HepG2 (cell line): ENCODE measurements around the gene ARHGAP19. TPM values are rescaled to one million over a fixed set of nuclear protein-coding genes. Genes with fewer than 3 reads are reported as not detected.

Source experiments
- ARNTL ChIP-seq: sonication (generic); formaldehyde crosslinking; IDR thresholded peaks from 2 replicates; pipeline ENCODE4 v1.4.0; 2020; ENCODE audit warnings: mild to moderate bottlenecking, missing genetic modification reagents
- ESRRA ChIP-seq: sonication (generic); formaldehyde crosslinking; IDR thresholded peaks from 2 replicates; pipeline ENCODE4 v1.5.1; 2020; ENCODE audit warnings: mild to moderate bottlenecking, low read depth, missing genetic modification reagents
- HNF4G ChIP-seq, 2 experiments: sonication (generic) in 1 of 2; formaldehyde crosslinking in 1 of 2; IDR thresholded peaks; 2 replicates each; pipeline versions ENCODE4 v1.4.0 to v1.6.1; 2011 to 2020; ENCODE audit warnings: borderline replicate concordance in 2 of 2, low read depth in 2 of 2, mild to moderate bottlenecking in 2 of 2, low read length in 1 of 2, missing genetic modification reagents in 1 of 2, moderate library complexity in 1 of 2
- KDM5B ChIP-seq: sonication (generic); formaldehyde crosslinking; IDR thresholded peaks from 2 replicates; pipeline ENCODE4 v1.4.0; 2020; ENCODE audit warnings: missing genetic modification reagents, mild to moderate bottlenecking, borderline replicate concordance
- MTF2 ChIP-seq: sonication (generic); formaldehyde crosslinking; IDR thresholded peaks from 2 replicates; pipeline ENCODE4 v1.5.0; 2020; ENCODE audit warnings: missing genetic modification reagents, borderline replicate concordance
- PHF5A ChIP-seq: IDR thresholded peaks from one replicate; pipeline ENCODE4 v1.6.1; 2018; ENCODE audit warnings: low read depth, missing genetic modification reagents; ENCODE audit not compliant: unreplicated experiment
- RBAK ChIP-seq: sonication (generic); formaldehyde crosslinking; IDR thresholded peaks from 2 replicates; pipeline ENCODE4 v1.5.1; 2020; ENCODE audit warnings: mild to moderate bottlenecking, missing genetic modification reagents
- RFX5 ChIP-seq: IDR thresholded peaks from 2 replicates; pipeline ENCODE4 v1.6.1; 2011; ENCODE audit warnings: low read depth, low read length, improper control_type of control experiment
- RFXANK ChIP-seq: IDR thresholded peaks from 2 replicates; pipeline ENCODE4 v1.6.1; 2016
- SMYD3 ChIP-seq: sonication (generic); formaldehyde crosslinking; IDR thresholded peaks from 2 replicates; pipeline ENCODE4 v1.8.1; 2023; ENCODE audit warnings: mild to moderate bottlenecking, missing genetic modification reagents
- ZBTB8A ChIP-seq: sonication (generic); formaldehyde crosslinking; IDR thresholded peaks from 2 replicates; pipeline ENCODE4 v1.4.0; 2020; ENCODE audit warnings: mild to moderate bottlenecking, low read depth, missing genetic modification reagents, borderline replicate concordance
- ZMYM2 ChIP-seq: sonication (generic); formaldehyde crosslinking; IDR thresholded peaks from 2 replicates; pipeline ENCODE4 v1.8.0; 2022; ENCODE audit warnings: mild to moderate bottlenecking, missing genetic modification reagents
- ZNF329 ChIP-seq: sonication (generic); formaldehyde crosslinking; IDR thresholded peaks from 2 replicates; pipeline ENCODE4 v1.9.0; 2021; ENCODE audit warnings: low read depth, mild to moderate bottlenecking, missing genetic modification reagents
- ZNF33B ChIP-seq: sonication (generic); formaldehyde crosslinking; IDR thresholded peaks from 2 replicates; pipeline ENCODE4 v1.5.1; 2020; ENCODE audit warnings: mild to moderate bottlenecking, missing genetic modification reagents
- ZNF430 ChIP-seq: sonication (generic); formaldehyde crosslinking; IDR thresholded peaks from 2 replicates; pipeline ENCODE4 v1.9.0; 2021; ENCODE audit warnings: mild to moderate bottlenecking, missing genetic modification reagents
- ZNF496 ChIP-seq: sonication (generic); formaldehyde crosslinking; IDR thresholded peaks from 2 replicates; pipeline ENCODE4 v1.8.1; 2023; ENCODE audit warnings: mild to moderate bottlenecking, moderate library complexity, missing genetic modification reagents; ENCODE audit not compliant: insufficient replicate concordance
- ZNF557 ChIP-seq: sonication (generic); formaldehyde crosslinking; IDR thresholded peaks from 2 replicates; pipeline ENCODE4 v1.4.0; 2020; ENCODE audit warnings: missing genetic modification reagents
- ZNF766 ChIP-seq: sonication (generic); formaldehyde crosslinking; IDR thresholded peaks from 2 replicates; pipeline ENCODE4 v1.5.0; 2020; ENCODE audit warnings: missing genetic modification reagents, borderline replicate concordance
- ZNF883 ChIP-seq: sonication (generic); formaldehyde crosslinking; IDR thresholded peaks from 2 replicates; pipeline ENCODE4 v1.5.1; 2020; ENCODE audit warnings: mild to moderate bottlenecking, missing genetic modification reagents; ENCODE audit errors: not compliant biosample characterization
- ZNF891 ChIP-seq: sonication (generic); formaldehyde crosslinking; IDR thresholded peaks from 2 replicates; pipeline ENCODE4 v1.5.0; 2020; ENCODE audit warnings: mild to moderate bottlenecking, missing genetic modification reagents
- polyA plus RNA-seq, 8 experiments: library from polyadenylated mRNA; depleted of rRNA in 3 of 8; stranded (reverse) in 7 of 8; unstranded in 1 of 8; fragments of >200 nt; fragmentation: Illumina TruSeq in 4 of 8; extraction: Trizol in 4 of 8; gene quantifications; 2 replicates each; pipeline versions ENCODE4 v1.2.1 to v1.2.3, GENCODE V29; 2011 to 2016; ENCODE audit warnings: low read depth in 4 of 8, missing spikeins in 1 of 8, mixed read lengths in 1 of 8; ENCODE audit not compliant: insufficient read depth in 1 of 8
- total RNA-seq, 5 experiments: library from RNA; depleted of rRNA; stranded (reverse); fragments of >200 nt; fragmentation: Illumina TruSeq; extraction: Trizol; gene quantifications; 2 replicates each; pipeline ENCODE4 v1.2.3, GENCODE V29; 2016; ENCODE audit warnings: low read depth in 1 of 5
- TF ChIP-seq, protein P1 (sequence below): IDR thresholded peaks from 2 replicates; pipeline ENCODE4 v1.6.1; 2016; ENCODE audit warnings: missing biosample characterization, missing genetic modification reagents, low read depth
- TF ChIP-seq, protein P2 (sequence below): sonication (generic); formaldehyde crosslinking; IDR thresholded peaks from 2 replicates; pipeline ENCODE4 v1.4.0; 2020; ENCODE audit warnings: missing genetic modification reagents, borderline replicate concordance
- TF ChIP-seq, protein P3 (sequence below): IDR thresholded peaks from 2 replicates; pipeline ENCODE4 v1.6.1; 2016; ENCODE audit warnings: low read depth, control low read depth

The ARHGAP19 gene
- total and polyA plus RNA-seq, 2 of the 13 experiments (the other 11 are each of a cell fraction or from before 2014, with no cell fraction given), result 7.6 to 10.0 TPM

DNA sequence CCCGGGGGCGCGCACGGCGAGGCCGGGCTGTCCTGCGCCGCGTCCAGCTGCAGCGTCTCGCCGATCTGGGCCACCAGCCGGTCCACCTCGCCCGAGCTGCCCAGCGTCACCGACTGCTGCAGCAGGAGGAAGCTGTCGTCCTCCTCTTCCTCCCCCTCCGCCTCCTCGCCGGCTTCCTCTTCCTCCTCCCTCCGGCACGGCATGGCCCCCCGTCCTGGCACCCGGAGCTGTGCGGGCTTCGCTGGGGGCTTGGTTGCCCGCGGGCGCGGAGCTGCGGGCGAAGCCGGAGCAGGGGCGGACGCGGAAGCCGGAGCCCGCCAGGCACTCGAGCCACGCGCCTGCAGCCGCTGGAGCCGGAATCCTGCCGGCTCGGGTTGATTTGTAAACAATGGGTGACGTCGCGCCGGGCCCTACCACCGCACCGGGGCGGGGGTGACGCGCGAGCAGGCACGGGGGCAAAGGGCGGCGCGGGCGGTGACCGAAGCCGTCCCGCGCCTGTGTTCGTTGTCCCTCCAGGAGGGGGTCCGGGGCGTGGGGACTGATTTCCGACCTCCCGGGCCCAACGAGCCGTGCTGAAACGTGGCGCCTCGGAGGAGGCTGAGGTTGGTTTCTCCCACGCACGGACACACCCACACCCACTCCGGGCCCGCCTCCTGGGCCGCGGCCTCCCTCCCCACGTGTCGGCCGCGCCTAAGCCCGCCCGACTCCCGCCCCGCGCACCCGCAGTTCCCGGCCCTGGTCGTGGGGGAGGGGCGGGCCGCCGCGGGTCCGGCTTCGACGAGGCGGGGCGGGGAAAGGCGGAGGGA is 42.1 kb upstream of the ARHGAP19 start, which contains the start of gene FRAT2 (continued):
- TF ChIP-seq ZNF891 (peak; percentile 19; the same call in 1 of the 2 replicates), ZMYM2 (CRISPR knock-in tag) (no peak), ESRRA (peak; percentile 81; the same call in 1 of the 2 replicates), MTF2 (CRISPR knock-in tag) (no peak), RFXANK (CRISPR knock-in tag) (0 out of 2 replicates have a peak, but pooled peaks have one; percentile 27), ZNF557 (CRISPR knock-in tag) (no peak), ZNF883 (CRISPR knock-in tag) (peak; percentile 63), RFX5 (no peak), ZNF329 (CRISPR knock-in tag) (peak; percentile 37; the same call in 1 of the 2 replicates), ZNF430 (CRISPR knock-in tag) (peak; percentile 75; the same call in 1 of the 2 replicates), RBAK (no peak), ZNF33B (0 out of 2 replicates have a peak, but pooled peaks have one; percentile 65), SMYD3 (peak; percentile 77; the same call in 1 of the 2 replicates), ZNF496 (no peak), HNF4G (IDR thresholded peaks at IDR 0.05; ENCODE audit: borderline replicate concordance, low read depth, low read length) (no peak), HNF4G (CRISPR knock-in tag; IDR thresholded peaks at IDR 0.05; ENCODE audit: borderline replicate concordance, low read depth) (peak; percentile 82), PHF5A (CRISPR knock-in tag) (no peak), ARNTL (CRISPR knock-in tag) (peak; percentile 96), ZBTB8A (no peak), KDM5B (peak; percentile 90), ZNF766 (CRISPR knock-in tag) (peak; percentile 83; the same call in 1 of the 2 replicates)
- TF ChIP-seq, protein P1, sequence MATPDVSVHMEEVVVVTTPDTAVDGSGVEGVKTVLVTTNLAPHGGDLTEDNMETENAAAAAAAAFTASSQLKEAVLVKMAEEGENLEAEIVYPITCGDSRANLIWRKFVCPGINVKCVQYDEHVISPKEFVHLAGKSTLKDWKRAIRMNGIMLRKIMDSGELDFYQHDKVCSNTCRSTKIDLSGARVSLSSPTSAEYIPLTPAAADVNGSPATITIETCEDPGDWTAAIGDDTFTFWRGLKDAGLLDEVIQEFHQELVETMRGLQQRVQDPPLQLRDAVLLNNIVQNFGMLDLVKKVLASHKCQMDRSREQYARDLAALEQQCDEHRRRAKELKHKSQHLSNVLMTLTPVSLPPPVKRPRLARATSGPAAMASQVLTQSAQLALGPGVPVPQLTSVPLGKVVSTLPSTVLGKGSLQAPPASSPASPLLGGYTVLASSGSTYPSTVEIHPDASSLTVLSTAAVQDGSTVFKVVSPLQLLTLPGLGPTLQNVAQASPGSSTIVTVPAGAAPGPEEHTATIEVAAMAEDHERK (CRISPR knock-in tag), result no peak; the same call in 1 of the 2 replicates
- TF ChIP-seq, protein P2, sequence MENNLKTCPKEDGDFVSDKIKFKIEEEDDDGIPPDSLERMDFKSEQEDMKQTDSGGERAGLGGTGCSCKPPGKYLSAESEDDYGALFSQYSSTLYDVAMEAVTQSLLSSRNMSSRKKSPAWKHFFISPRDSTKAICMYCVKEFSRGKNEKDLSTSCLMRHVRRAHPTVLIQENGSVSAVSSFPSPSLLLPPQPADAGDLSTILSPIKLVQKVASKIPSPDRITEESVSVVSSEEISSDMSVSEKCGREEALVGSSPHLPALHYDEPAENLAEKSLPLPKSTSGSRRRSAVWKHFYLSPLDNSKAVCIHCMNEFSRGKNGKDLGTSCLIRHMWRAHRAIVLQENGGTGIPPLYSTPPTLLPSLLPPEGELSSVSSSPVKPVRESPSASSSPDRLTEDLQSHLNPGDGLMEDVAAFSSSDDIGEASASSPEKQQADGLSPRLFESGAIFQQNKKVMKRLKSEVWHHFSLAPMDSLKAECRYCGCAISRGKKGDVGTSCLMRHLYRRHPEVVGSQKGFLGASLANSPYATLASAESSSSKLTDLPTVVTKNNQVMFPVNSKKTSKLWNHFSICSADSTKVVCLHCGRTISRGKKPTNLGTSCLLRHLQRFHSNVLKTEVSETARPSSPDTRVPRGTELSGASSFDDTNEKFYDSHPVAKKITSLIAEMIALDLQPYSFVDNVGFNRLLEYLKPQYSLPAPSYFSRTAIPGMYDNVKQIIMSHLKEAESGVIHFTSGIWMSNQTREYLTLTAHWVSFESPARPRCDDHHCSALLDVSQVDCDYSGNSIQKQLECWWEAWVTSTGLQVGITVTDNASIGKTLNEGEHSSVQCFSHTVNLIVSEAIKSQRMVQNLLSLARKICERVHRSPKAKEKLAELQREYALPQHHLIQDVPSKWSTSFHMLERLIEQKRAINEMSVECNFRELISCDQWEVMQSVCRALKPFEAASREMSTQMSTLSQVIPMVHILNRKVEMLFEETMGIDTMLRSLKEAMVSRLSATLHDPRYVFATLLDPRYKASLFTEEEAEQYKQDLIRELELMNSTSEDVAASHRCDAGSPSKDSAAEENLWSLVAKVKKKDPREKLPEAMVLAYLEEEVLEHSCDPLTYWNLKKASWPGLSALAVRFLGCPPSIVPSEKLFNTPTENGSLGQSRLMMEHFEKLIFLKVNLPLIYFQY (CRISPR knock-in tag), result peak; percentile 47; the same call in 1 of the 2 replicates
- TF ChIP-seq, protein P3, sequence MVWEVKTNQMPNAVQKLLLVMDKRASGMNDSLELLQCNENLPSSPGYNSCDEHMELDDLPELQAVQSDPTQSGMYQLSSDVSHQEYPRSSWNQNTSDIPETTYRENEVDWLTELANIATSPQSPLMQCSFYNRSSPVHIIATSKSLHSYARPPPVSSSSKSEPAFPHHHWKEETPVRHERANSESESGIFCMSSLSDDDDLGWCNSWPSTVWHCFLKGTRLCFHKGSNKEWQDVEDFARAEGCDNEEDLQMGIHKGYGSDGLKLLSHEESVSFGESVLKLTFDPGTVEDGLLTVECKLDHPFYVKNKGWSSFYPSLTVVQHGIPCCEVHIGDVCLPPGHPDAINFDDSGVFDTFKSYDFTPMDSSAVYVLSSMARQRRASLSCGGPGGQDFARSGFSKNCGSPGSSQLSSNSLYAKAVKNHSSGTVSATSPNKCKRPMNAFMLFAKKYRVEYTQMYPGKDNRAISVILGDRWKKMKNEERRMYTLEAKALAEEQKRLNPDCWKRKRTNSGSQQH (CRISPR knock-in tag), result no peak
